ENCODE data around the gene NHSL1. TPM values are rescaled to one million over a fixed set of nuclear protein-coding genes. Genes with fewer than 3 reads are reported as not detected.
A peak's percentile ranks its signal among the peaks of the same experiment; 100 is the strongest.
"Not testable (repeated sequence)": the region's sequence is repeated elsewhere in the genome, so short reads cannot be mapped to it uniquely, and the experiment has no call there.

Gene NHSL1
- total RNA-seq, 1 experiment from 2014 or later = 14.8 TPM

DNA sequence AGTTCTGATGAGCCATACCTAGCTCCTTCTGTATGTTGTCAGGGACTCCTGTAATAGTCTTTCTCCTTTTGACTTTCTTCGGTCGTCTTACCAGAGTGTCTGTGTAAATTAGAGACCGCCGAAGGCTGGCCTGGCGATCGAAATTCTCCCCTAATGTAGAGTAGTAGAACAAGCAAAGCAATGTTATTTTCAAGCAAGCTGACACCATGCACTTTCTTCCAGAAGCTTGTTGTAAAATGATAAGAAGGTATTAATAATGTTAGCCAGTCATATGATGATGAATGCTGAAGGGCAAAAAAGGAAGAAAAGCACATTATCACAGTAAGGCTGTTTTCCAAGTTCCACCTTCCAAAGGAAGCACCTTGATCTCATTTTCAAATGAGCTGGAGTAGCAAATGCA, 57.3 kb downstream of the NHSL1 start:
- no peak overlapping the region for H3K4me3 ChIP-seq (ENCODE audit: insufficient read depth, low read depth, low read length)
- no peaks in the 10 kb centered on the region for H3K27me3 ChIP-seq (ENCODE audit: control insufficient read depth, insufficient read depth, low read length)
- no peak for DNase-seq
- H3K36me3 ChIP-seq (replicated peaks; ENCODE audit: control insufficient read depth, insufficient read depth, low read length) = no peaks in the 10 kb centered on the region

GRCh38 chr6:138440758-138441357, 58.4 kb downstream of the NHSL1 start:
- Histone ChIP-seq H3K4me3 (ENCODE audit: insufficient read depth, low read depth, low read length) (no peak overlapping the region), H3K27me3 (ENCODE audit: control insufficient read depth, insufficient read depth, low read length) (no peaks in the 10 kb centered on the region), H3K36me3 (replicated peaks; ENCODE audit: control insufficient read depth, insufficient read depth, low read length) (no peaks in the 10 kb centered on the region; the same call in 1 of the 2 replicates)
- DNase-seq = no peak

DNA sequence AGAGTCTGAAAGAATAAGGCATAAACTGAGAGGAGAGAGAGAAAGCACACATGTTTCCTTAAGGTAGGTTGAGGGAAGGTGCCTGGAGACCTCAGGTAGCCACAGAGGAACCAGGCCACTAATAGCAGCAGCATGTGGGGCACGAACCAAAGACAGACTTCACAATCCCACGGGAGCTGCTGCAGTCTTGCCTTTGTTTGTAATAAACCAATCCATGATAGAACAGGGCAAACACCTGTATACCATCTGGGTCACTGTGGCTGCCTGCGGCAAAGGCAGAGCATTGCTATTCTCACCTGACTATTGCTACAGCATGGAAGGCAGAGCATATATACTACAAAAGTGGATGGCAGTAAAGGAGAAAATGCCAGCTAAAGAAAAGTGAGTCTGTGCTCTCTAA, 59.0 kb downstream of the NHSL1 start:
- no peak for DNase-seq
- Histone ChIP-seq H3K27me3 (ENCODE audit: control insufficient read depth, insufficient read depth, low read length) (no peaks in the 10 kb centered on the region), H3K36me3 (replicated peaks; ENCODE audit: control insufficient read depth, insufficient read depth, low read length) (no peaks in the 10 kb centered on the region; the same call in 1 of the 2 replicates)

DNA sequence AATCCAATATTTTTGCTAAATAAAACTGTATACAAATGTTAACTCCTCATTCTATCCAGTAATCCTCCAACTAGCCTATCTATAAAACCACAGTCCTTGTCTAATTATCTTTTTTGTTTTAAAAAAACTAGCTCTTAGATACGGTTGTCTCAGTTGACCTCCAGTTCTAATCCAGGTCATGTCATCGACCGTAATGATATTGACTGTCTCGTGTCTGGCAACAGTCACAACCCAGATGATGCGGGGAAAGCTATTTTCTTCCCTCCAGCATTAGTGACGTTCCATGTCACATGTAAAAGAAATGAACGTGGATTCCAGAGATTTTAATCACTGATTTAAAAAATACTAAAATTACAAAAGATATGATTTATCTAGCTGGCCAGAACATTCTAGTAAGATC, 59.7 kb downstream of the NHSL1 start:
- no peak overlapping the region for H3K4me3 ChIP-seq (ENCODE audit: insufficient read depth, low read depth, low read length)
- no peak for DNase-seq
- no peaks in the 10 kb centered on the region; the same call in 1 of the 2 replicates for H3K36me3 ChIP-seq (replicated peaks; ENCODE audit: control insufficient read depth, insufficient read depth, low read length)

More for the DNA sequence above, 59.0 kb downstream of the NHSL1 start:
- H3K4me3 ChIP-seq (ENCODE audit: insufficient read depth, low read depth, low read length) = no peak overlapping the region

DNA sequence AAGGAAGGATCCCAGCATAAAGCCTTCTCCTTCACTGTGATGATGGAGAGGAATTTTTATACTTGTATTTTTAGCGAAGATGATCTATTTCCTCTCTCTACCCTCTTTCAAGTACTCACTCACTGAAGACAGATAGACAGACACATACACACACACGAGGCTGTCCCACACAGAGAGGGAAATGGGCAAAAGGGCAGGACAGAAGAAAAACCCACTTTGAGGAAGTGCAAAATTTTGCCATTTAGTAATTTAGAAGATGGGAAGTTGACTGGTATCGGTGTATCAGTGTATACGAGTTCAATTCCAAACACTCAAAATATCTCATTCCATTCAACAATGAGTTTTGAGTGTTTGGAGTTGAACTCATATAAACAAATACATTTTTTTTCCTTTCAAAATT, 64.4 kb downstream of the NHSL1 start:
- peaks cover 1% of the 10 kb centered on the region for H3K36me3 ChIP-seq (replicated peaks; ENCODE audit: control insufficient read depth, insufficient read depth, low read length)
- no peaks in the 10 kb centered on the region for H3K27me3 ChIP-seq (ENCODE audit: control insufficient read depth, insufficient read depth, low read length)
- DNase-seq = no peak
- no peak overlapping the region for H3K4me3 ChIP-seq (ENCODE audit: insufficient read depth, low read depth, low read length)

More for the DNA sequence above, 59.7 kb downstream of the NHSL1 start:
- no peaks in the 10 kb centered on the region for H3K27me3 ChIP-seq (ENCODE audit: control insufficient read depth, insufficient read depth, low read length)

GRCh38 chr6:138434096-138434495, 65.2 kb downstream of the NHSL1 start:
- Histone ChIP-seq H3K4me3 (ENCODE audit: insufficient read depth, low read depth, low read length) (no peak overlapping the region), H3K27me3 (ENCODE audit: control insufficient read depth, insufficient read depth, low read length) (no peaks in the 10 kb centered on the region), H3K36me3 (replicated peaks; ENCODE audit: control insufficient read depth, insufficient read depth, low read length) (peaks cover 1% of the 10 kb centered on the region)
- DNase-seq = no peak

- no peak for DNase-seq
- H3K36me3 ChIP-seq (replicated peaks; ENCODE audit: control insufficient read depth, insufficient read depth, low read length) = peaks cover 1% of the 10 kb centered on the region
- no peak overlapping the region for H3K4me3 ChIP-seq (ENCODE audit: insufficient read depth, low read depth, low read length)
- H3K27me3 ChIP-seq (ENCODE audit: control insufficient read depth, insufficient read depth, low read length) = no peaks in the 10 kb centered on the region
These were observed 67.3 kb downstream of the NHSL1 start for GRCh38 chr6:138432063-138432356.

GRCh38 chr6:138431256-138432062, 67.8 kb downstream of the NHSL1 start:
- DNase-seq = peak; percentile 48

DNA sequence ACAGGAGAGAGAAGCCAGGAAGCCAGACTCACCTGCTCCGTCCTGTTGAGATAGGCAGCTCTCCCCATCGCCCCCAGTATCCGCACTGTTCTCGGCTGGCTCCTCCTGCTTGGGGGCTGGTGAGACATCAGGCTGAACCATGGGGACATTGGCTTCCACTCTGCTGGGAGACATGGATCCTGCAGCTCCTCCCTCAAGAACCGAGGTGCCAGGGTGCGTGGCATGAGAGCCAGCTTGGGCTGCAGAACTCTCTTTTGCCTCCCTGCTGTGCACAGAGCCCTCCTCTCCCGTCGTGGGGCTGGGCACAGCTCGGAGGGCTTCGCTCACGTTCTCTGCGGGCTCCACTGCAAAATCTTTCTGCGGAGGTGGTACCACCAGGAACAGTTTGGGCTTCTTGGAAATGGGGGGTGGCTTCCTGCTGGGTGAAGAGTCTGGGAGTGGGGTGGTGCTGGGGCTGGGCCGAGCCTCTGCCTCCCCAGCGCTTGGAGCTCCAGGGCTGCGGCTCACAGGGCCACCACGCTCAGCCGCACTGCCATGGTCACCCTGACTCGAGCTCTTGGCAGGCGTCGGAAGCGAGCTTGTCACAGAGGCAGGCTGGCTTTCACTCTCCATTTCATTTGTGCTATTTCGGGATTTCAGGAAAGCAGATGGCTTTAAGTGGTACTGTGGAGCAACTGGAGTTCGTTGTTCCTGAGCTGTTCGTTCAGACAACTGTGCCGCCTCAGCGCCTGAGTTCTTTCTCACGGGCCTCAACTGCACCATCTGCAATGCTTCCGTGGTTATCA, 68.7 kb downstream of the NHSL1 start:
- no peaks in the 10 kb centered on the region for H3K27me3 ChIP-seq (ENCODE audit: control insufficient read depth, insufficient read depth, low read length)
- DNase-seq = no peak

More at GRCh38 chr6:138431256-138432062, 67.8 kb downstream of the NHSL1 start:
- H3K4me3 ChIP-seq (ENCODE audit: insufficient read depth, low read depth, low read length) = no peak overlapping the region
- peaks cover 1% of the 10 kb centered on the region for H3K36me3 ChIP-seq (replicated peaks; ENCODE audit: control insufficient read depth, insufficient read depth, low read length)
- no peaks in the 10 kb centered on the region for H3K27me3 ChIP-seq (ENCODE audit: control insufficient read depth, insufficient read depth, low read length)

GRCh38 chr6:138429761-138430160, 69.5 kb downstream of the NHSL1 start:
- Histone ChIP-seq H3K4me3 (ENCODE audit: insufficient read depth, low read depth, low read length) (no peak overlapping the region), H3K27me3 (ENCODE audit: control insufficient read depth, insufficient read depth, low read length) (no peaks in the 10 kb centered on the region), H3K36me3 (replicated peaks; ENCODE audit: control insufficient read depth, insufficient read depth, low read length) (peaks cover 1% of the 10 kb centered on the region; the same call in 1 of the 2 replicates)
- no peak for DNase-seq

More for the DNA sequence above, 68.7 kb downstream of the NHSL1 start:
- H3K36me3 ChIP-seq (replicated peaks; ENCODE audit: control insufficient read depth, insufficient read depth, low read length) = peaks cover 1% of the 10 kb centered on the region; the same call in 1 of the 2 replicates
- H3K4me3 ChIP-seq (ENCODE audit: insufficient read depth, low read depth, low read length) = no peak overlapping the region

- no peaks in the 10 kb centered on the region for H3K27me3 ChIP-seq (ENCODE audit: control insufficient read depth, insufficient read depth, low read length)
- peaks cover 1% of the 10 kb centered on the region for H3K36me3 ChIP-seq (replicated peaks; ENCODE audit: control insufficient read depth, insufficient read depth, low read length)
- peak; percentile 64 for DNase-seq
- H3K4me3 ChIP-seq (ENCODE audit: insufficient read depth, low read depth, low read length) = no peak overlapping the region
These were observed 70.2 kb downstream of the NHSL1 start for GRCh38 chr6:138428944-138429598.

DNA sequence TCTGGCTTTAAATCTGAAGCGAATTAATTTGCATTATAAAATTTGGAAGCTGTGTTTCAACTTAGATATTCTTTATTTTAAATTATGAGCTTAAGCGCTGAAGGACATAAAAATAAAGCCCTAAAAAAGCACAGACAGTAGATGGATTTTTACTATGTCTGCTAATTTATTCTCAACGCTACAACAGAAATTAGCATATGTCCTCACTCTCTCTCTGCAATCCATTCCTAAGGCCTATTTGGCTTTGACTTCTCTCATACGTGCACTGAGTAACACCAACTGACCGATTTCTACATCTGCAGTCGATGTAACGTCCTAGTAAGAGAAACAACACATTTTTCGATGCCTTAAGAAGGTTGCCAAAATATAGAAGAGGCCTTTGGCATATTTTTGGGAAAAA, 71.6 kb downstream of the NHSL1 start:
- no peak overlapping the region for H3K4me3 ChIP-seq (ENCODE audit: insufficient read depth, low read depth, low read length)
- no peak for DNase-seq
- no peaks in the 10 kb centered on the region; the same call in 1 of the 2 replicates for H3K36me3 ChIP-seq (replicated peaks; ENCODE audit: control insufficient read depth, insufficient read depth, low read length)
- no peaks in the 10 kb centered on the region for H3K27me3 ChIP-seq (ENCODE audit: control insufficient read depth, insufficient read depth, low read length)

DNA sequence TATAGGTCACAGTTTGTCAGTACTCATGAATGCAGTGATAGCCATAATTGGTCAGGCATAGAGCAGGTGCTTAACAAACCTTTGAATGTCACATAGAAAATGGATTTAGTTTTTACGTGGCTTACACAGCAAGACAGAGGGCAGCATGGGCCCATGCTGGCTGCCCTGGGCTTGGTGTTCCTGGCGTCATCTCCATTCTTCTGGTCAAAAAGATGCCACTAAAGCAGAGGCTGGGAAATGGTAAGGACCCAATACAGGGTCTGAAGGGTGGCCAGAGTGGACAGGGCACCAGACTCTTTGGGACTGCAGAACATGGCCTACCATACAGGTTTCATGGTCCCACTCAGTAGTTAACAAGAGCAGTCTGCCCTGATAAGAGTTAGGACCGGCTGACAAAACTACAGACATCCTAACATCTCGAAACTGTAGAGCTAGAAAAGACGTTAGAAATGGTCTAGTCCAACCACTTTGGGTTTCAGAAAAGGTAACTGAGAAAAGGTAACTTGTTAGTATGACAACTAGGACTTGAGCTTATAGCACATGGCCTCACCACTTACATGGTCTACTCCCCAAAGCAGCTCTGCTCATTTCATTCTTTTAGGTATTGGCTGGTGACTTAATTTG, 72.7 kb downstream of the NHSL1 start:
- Histone ChIP-seq H3K4me3 (ENCODE audit: insufficient read depth, low read depth, low read length) (no peak overlapping the region), H3K27me3 (ENCODE audit: control insufficient read depth, insufficient read depth, low read length) (no peaks in the 10 kb centered on the region), H3K36me3 (replicated peaks; ENCODE audit: control insufficient read depth, insufficient read depth, low read length) (no peaks in the 10 kb centered on the region; the same call in 1 of the 2 replicates)
- no peak for DNase-seq

GRCh38 chr6:138425256-138425655, 74.0 kb downstream of the NHSL1 start:
- not testable (repeated sequence) for DNase-seq; H3K27me3 ChIP-seq (ENCODE audit: control insufficient read depth, insufficient read depth, low read length); H3K36me3 ChIP-seq (replicated peaks; ENCODE audit: control insufficient read depth, insufficient read depth, low read length); H3K4me3 ChIP-seq (ENCODE audit: insufficient read depth, low read depth, low read length)
